GM12878 (cell line): Measurements from ENCODE around the gene CEP295NL.

ENCODE experiments used
- ATF2 ChIP-seq: IDR thresholded peaks from 2 replicates; pipeline ENCODE4 v1.6.1; 2012; ENCODE audit warnings: low read length, inconsistent platforms
- CTCF ChIP-seq, 3 experiments: IDR thresholded peaks in 2 of 3; conservative IDR thresholded peaks in 1 of 3; 2 replicates each; pipeline ENCODE4 v1.5.1; 2011; ENCODE audit warnings: low read depth in 3 of 3, low read length in 3 of 3, mild to moderate bottlenecking in 3 of 3, control low read depth in 2 of 3, moderate library complexity in 2 of 3, inconsistent platforms in 1 of 3, mixed read lengths in 1 of 3; ENCODE audit not compliant: control insufficient read depth in 2 of 3, insufficient read depth in 1 of 3; ENCODE audit errors: extremely low read depth in 1 of 3
- EZH2 ChIP-seq: IDR thresholded peaks from 2 replicates; pipeline ENCODE4 v1.6.1; 2012; ENCODE audit warnings: low read depth, mild to moderate bottlenecking, control low read depth, inconsistent platforms, low read length, borderline replicate concordance; ENCODE audit not compliant: control insufficient read depth
- MYC ChIP-seq: IDR thresholded peaks from 2 replicates; pipeline ENCODE4 v1.6.1; 2011; ENCODE audit warnings: mild to moderate bottlenecking, low read length, moderate library complexity, inconsistent platforms; ENCODE audit not compliant: insufficient read depth, insufficient replicate concordance, insufficient read length, severe bottlenecking
- POLR2A ChIP-seq: IDR thresholded peaks from 2 replicates; pipeline ENCODE4 v1.6.1; 2011; ENCODE audit warnings: low read depth, mild to moderate bottlenecking, low read length
- POLR2AphosphoS5 ChIP-seq: IDR thresholded peaks from 2 replicates; pipeline ENCODE4 v1.6.1; 2011; ENCODE audit warnings: mild to moderate bottlenecking, low read length, inconsistent platforms
- SRF ChIP-seq, 2 experiments: IDR thresholded peaks; 2 replicates each; pipeline ENCODE4 v1.6.1; 2011; ENCODE audit warnings: low read depth in 2 of 2, low read length in 2 of 2, mild to moderate bottlenecking in 1 of 2, moderate library complexity in 1 of 2
- TCF7 ChIP-seq: IDR thresholded peaks from 2 replicates; pipeline ENCODE4 v1.6.1; 2014; ENCODE audit warnings: antibody characterized with exemption, borderline replicate concordance
- YY1 ChIP-seq: IDR thresholded peaks from 2 replicates; pipeline ENCODE4 v1.6.1; 2011; ENCODE audit warnings: low read depth, mild to moderate bottlenecking, low read length

GRCh38 chr17:78925662-78926555 lies 22.9 kb upstream of the CEP295NL start:
- TF ChIP-seq POLR2A: no peak
- no peak for TF ChIP-seq SRF (IDR thresholded peaks at IDR 0.05; ENCODE audit: low read depth in 2 of 2, low read length in 2 of 2)
- TF ChIP-seq POLR2AphosphoS5: no peak
- TF ChIP-seq TCF7: no peak
- no peak for TF ChIP-seq CTCF (IDR thresholded peaks at IDR 0.05 in 2 of 3, conservative IDR thresholded peaks at IDR 0.05 in 1 of 3; ENCODE audit: control insufficient read depth in 2 of 3, extremely low read depth in 1 of 3, insufficient read depth in 1 of 3, low read depth in 3 of 3, low read length in 3 of 3)
- TF ChIP-seq EZH2: no peak
- no peak for TF ChIP-seq MYC
- TF ChIP-seq ATF2: no peak
- TF ChIP-seq YY1: no peak
